Calu3 (cell line): Measurements from ENCODE around the gene ZBED4. TPM values are rescaled to one million over a fixed set of nuclear protein-coding genes. Genes with fewer than 3 reads are reported as not detected.

Source experiments
- BruUV-seq: library from RNA; stranded (reverse); fragments of 400-500 nt; replicated peaks from 2 replicates; lab custom pipeline; 2021; lab: Mats Ljungman, UMichigan
- CTCF ChIA-PET: fragments of 300-600 bp; sonication (Branson Sonifier 250); formaldehyde crosslinking; loops from one replicate; lab custom pipeline; 2022; ENCODE audit warnings: antibody characterized with exemption; lab: Charles Lee
- DNase-seq: peaks from one replicate; pipeline ENCODE4 v3.0.0; 2022
- H3K27ac Mint-ChIP-seq: one replicate; pipeline ENCODE4 v1.8.0; 2022; ENCODE audit warnings: mixed read lengths; ENCODE audit not compliant: unreplicated experiment
- H3K27me3 Mint-ChIP-seq: one replicate; pipeline ENCODE4 v1.8.0; 2022; ENCODE audit warnings: mixed read lengths; ENCODE audit not compliant: unreplicated experiment
- H3K36me3 Mint-ChIP-seq: one replicate; pipeline ENCODE4 v1.8.0; 2022; ENCODE audit warnings: mild to moderate bottlenecking, moderate library complexity, mixed read lengths; ENCODE audit not compliant: insufficient read depth, unreplicated experiment
- H3K4me1 Mint-ChIP-seq: one replicate; pipeline ENCODE4 v1.8.0; 2022; ENCODE audit warnings: mild to moderate bottlenecking, low read depth, mixed read lengths; ENCODE audit not compliant: unreplicated experiment
- H3K4me3 Mint-ChIP-seq: one replicate; pipeline ENCODE4 v1.8.0; 2022; ENCODE audit warnings: mild to moderate bottlenecking, low read depth, moderate library complexity, mixed read lengths; ENCODE audit not compliant: unreplicated experiment
- H3K9me3 Mint-ChIP-seq: one replicate; pipeline ENCODE4 v1.8.0; 2022; ENCODE audit warnings: low read depth, mixed read lengths; ENCODE audit not compliant: unreplicated experiment
- intact Hi-C: fragments of 100-400 bp; cut with micrococcal nuclease; formaldehyde crosslinking; loops from one replicate; pipeline ENCODE4 v1.10.0; 2022; ENCODE audit not compliant: unreplicated experiment
- total RNA-seq: library from RNA; stranded (reverse); gene quantifications from 2 replicates; pipeline ENCODE4 v1.2.3, GENCODE V29; 2022
- TF ChIP-seq, protein P1 (sequence below): fragments of 200-600 bp; IDR thresholded peaks from one replicate; pipeline ENCODE4 v1.8.0; 2022; ENCODE audit warnings: antibody characterized with exemption; ENCODE audit not compliant: unreplicated experiment

Gene ZBED4
- total RNA-seq, 1 experiment from 2014 or later, result 30.0 TPM

DNA sequence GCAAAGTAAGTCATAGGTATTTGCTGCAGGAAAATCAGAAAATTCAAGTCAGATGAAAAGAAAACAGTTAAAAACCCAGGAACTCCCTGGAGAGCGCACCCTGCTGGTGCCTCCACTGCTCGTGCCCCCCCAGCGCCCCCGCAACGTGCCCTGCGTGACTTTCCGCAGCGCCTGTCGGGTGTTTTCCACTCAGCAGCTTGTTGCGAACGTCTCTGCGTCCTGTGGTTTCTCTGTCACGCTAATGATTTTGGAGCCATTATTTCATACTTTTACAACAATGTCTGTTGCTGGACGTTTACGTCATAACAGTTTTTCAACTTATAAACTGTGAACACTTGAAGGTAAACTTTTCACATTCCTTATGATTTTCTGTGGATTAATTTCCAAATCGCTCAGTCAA, 69.8 kb downstream of the ZBED4 start:
- CTCF ChIA-PET, result no interaction called here
- BruUV-seq, result no TSS peak
- H3K36me3 Mint-ChIP-seq, result peaks cover 62% of the 10 kb centered on the region

DNA sequence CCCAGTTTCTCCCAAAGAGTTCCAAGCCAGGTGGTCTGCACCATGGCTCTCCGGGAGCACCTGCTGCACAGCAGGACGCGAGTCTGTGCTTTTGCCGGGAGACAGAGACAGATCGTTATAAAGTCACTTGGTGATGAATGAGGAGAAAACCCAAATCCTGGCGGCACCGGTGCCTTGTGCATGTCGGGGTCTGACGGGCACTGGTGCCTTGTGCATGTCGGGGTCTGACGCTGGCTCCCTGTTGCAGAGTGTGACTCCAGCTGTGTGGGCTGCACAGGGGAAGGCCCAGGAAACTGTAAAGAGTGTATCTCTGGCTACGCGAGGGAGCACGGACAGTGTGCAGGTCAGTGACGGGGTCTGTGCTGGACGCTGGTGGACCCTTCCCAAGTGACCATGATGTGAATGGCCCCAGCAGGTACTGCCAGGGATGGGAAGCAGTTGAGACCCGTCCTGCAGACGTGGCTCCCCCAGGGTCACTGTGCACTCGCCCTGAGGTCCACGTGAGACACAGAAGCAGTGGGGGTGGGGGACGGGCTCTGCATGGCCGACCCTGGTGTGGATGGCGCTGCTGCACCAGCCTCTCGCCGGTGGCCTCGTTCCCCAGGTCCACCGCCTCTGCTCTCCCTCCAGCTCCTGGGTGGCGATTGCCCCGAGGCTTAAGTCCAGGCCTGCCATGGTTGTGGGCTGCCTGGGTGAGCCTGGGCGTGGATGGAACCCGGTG, 70.6 kb downstream of the ZBED4 start:
- Mint-ChIP-seq H3K36me3 (peaks cover 57% of the 10 kb centered on the region), H3K4me1 (no peaks in the 10 kb centered on the region), H3K4me3 (no peak overlapping the region), H3K27ac (no peak overlapping the region), H3K9me3 (no peaks in the 10 kb centered on the region), H3K27me3 (no peaks in the 10 kb centered on the region)
- CTCF ChIA-PET, result no interaction called here
- intact Hi-C loops, result no loop called here
- no TSS peak for BruUV-seq
- TF ChIP-seq, protein P1, sequence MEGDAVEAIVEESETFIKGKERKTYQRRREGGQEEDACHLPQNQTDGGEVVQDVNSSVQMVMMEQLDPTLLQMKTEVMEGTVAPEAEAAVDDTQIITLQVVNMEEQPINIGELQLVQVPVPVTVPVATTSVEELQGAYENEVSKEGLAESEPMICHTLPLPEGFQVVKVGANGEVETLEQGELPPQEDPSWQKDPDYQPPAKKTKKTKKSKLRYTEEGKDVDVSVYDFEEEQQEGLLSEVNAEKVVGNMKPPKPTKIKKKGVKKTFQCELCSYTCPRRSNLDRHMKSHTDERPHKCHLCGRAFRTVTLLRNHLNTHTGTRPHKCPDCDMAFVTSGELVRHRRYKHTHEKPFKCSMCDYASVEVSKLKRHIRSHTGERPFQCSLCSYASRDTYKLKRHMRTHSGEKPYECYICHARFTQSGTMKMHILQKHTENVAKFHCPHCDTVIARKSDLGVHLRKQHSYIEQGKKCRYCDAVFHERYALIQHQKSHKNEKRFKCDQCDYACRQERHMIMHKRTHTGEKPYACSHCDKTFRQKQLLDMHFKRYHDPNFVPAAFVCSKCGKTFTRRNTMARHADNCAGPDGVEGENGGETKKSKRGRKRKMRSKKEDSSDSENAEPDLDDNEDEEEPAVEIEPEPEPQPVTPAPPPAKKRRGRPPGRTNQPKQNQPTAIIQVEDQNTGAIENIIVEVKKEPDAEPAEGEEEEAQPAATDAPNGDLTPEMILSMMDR, result no peak
- DNase-seq, result no peak

More for the DNA sequence above, 69.8 kb downstream of the ZBED4 start:
- Mint-ChIP-seq H3K4me3 (no peak overlapping the region), H3K9me3 (no peaks in the 10 kb centered on the region), H3K4me1 (no peaks in the 10 kb centered on the region), H3K27me3 (no peaks in the 10 kb centered on the region), H3K27ac (no peak overlapping the region)
- TF ChIP-seq, protein P1, result no peak
- intact Hi-C loops, result no loop called here
- no peak for DNase-seq

DNA sequence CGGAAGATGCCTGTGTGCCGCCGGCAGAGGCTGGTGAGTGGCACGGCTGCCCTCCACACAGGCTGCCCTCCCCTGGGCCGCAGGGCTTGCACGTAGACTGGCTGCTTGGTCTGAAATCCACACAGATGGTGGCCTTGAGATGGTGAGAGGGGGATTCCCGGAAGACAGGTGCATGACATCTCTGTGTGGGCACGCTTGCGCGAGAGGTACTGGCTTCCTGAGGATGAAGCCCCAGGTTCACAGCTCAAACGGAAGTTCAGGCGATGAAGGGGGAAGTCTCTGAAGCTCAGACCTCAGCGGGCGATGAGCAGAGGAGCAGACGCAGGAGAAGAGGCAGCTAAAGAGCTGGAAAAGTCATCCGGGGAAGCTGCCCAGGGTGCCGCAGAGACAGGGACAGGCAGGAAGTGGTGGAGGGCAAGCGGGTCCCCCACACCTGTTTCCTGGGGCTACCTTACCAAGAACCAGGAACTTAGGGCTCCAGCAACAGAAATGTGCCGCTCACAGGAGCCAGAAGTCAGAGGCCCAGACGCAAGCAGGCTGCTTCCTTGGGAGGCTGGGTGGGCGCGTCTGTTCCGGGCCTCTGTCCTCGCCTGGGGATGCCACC, 72.0 kb downstream of the ZBED4 start:
- intact Hi-C loops, result no loop called here

DNA sequence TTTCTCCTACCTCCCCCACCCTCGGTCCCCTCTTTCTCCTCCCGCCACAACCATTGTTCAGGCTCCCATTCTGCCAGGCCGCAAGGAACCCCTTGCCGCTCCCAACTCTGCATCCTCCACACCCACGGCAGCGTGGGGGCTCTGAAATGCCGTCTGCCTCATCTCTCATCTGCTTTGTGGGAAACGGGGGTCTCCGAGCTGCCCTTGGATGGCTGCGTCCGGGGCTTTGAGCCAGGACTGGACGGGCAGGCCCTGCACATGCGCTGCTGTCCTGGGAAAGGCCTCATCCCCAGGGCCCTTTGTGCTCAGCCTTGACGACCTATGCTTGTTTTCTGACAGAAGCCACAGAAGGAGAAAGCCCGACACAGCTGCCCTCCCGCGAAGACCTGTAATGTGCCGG, 73.3 kb downstream of the ZBED4 start:
- BruUV-seq, result no TSS peak

More for the DNA sequence above, 72.0 kb downstream of the ZBED4 start:
- Mint-ChIP-seq H3K4me1 (peaks cover 2% of the 10 kb centered on the region), H3K27ac (no peak overlapping the region), H3K36me3 (peaks cover 47% of the 10 kb centered on the region), H3K27me3 (no peaks in the 10 kb centered on the region), H3K4me3 (no peak overlapping the region), H3K9me3 (no peaks in the 10 kb centered on the region)
- CTCF ChIA-PET, result interaction anchor here (0.7 kb wide), 1 partner anchor 105 kb away, joined by 4 read pairs; no protein-coding TSS in a partner anchor
- no TSS peak for BruUV-seq
- TF ChIP-seq, protein P1, result no peak
- no peak for DNase-seq

More for the DNA sequence above, 73.3 kb downstream of the ZBED4 start:
- no peaks in the 10 kb centered on the region for H3K9me3 Mint-ChIP-seq
- H3K27ac Mint-ChIP-seq, result no peak overlapping the region
- peaks cover 11% of the 10 kb centered on the region for H3K4me1 Mint-ChIP-seq
- peaks cover 54% of the 10 kb centered on the region for H3K36me3 Mint-ChIP-seq
- no peaks in the 10 kb centered on the region for H3K27me3 Mint-ChIP-seq
- CTCF ChIA-PET, result interaction anchor here (0.7 to 1.6 kb wide), 2 partner anchors 13 to 103 kb away, joined by 4 read pairs; no protein-coding TSS in a partner anchor
- intact Hi-C loops, result no loop called here
- TF ChIP-seq, protein P1, result no peak
- DNase-seq, result no peak
- H3K4me3 Mint-ChIP-seq, result no peak overlapping the region
